HCT116 (cell line): ENCODE measurements around the gene DDX10. TPM values are rescaled to one million over a fixed set of nuclear protein-coding genes. Genes with fewer than 3 reads are reported as not detected.

Experiments used
- ATAC-seq: fragments of 200-7000 bp; cut with Tn5 transposase; 2 replicates; pipeline ENCODE4 v1.9.1; 2020; ENCODE audit warnings: mild to moderate bottlenecking, moderate library complexity
- BruUV-seq: library from RNA; stranded (reverse); fragments of 400-500 nt; replicated peaks from 2 replicates; lab custom pipeline; 2021; lab: Mats Ljungman, UMichigan
- CTCF ChIA-PET: fragments of 300-600 bp; sonication (Branson Sonifier 250); formaldehyde crosslinking; loops from one replicate; lab custom pipeline; 2021; ENCODE audit warnings: antibody characterized with exemption; lab: Charles Lee
- POLR2A ChIA-PET: fragments of 300-600, 350-600 bp; sonication (Branson Sonifier 250); formaldehyde crosslinking; loops from one replicate; lab custom pipeline; 2021; ENCODE audit warnings: antibody characterized with exemption; lab: Charles Lee
- RAD21 ChIA-PET, 2 experiments: fragments of 300-600 bp; sonication (Branson Sonifier 250); formaldehyde crosslinking; loops; one replicate each; lab custom pipeline; 2023; ENCODE audit warnings: low total read pairs in 2 of 2; ENCODE audit not compliant: uncharacterized antibody in 2 of 2, unreplicated experiment in 2 of 2, low non-redundant PET in 1 of 2; lab: Charles Lee
- DNase-seq: peaks from one replicate; pipeline ENCODE4 v3.0.0-alpha.2; 2010; ENCODE audit warnings: low read depth, low spot score
- H2AFZ ChIP-seq: fragments of 200-600 bp; shearing (Covaris generic), sonication (generic); 2 replicates; pipeline ENCODE4 v1.6.1; 2017; ENCODE audit warnings: low read depth, mixed run types, mixed read lengths, antibody characterized with exemption, low read length; ENCODE audit not compliant: poor library complexity, severe bottlenecking
- H3K27ac ChIP-seq: 2 replicates; pipeline ENCODE4 v1.5.1; 2012; ENCODE audit warnings: low read depth, low read length
- H3K27me3 ChIP-seq: fragments of 200-600 bp; sonication (generic); 2 replicates; pipeline ENCODE4 v1.6.1; 2016; ENCODE audit warnings: mixed run types, low read length, mixed read lengths; ENCODE audit not compliant: insufficient read depth
- H3K36me3 ChIP-seq, 2 experiments: fragments of 200-500 bp in 1 of 2; fragments of 200-600 bp in 1 of 2; sonication (Bioruptor generic) in 1 of 2; sonication (generic) in 1 of 2; 2 replicates each; pipeline versions ENCODE4 v1.5.1 to v1.6.1; 2014 to 2016; ENCODE audit warnings: low read length in 2 of 2, inconsistent platforms in 1 of 2, mixed read lengths in 1 of 2, mixed run types in 1 of 2; ENCODE audit not compliant: insufficient read depth in 2 of 2, control insufficient read depth in 1 of 2
- H3K4me1 ChIP-seq, 2 experiments: fragments of 200-600 bp in 1 of 2; sonication (generic) in 1 of 2; 2 replicates each; pipeline versions ENCODE4 v1.5.1 to v1.6.1; 2012 to 2017; ENCODE audit warnings: low read length in 2 of 2, inconsistent platforms in 1 of 2, mild to moderate bottlenecking in 1 of 2, mixed read lengths in 1 of 2, mixed run types in 1 of 2, moderate library complexity in 1 of 2; ENCODE audit not compliant: insufficient read depth in 2 of 2, control insufficient read depth in 1 of 2
- H3K4me2 ChIP-seq: fragments of 200-600 bp; sonication (generic); 2 replicates; pipeline ENCODE4 v1.6.1; 2017; ENCODE audit warnings: mixed run types, low read length, mixed read lengths
- H3K4me3 ChIP-seq, 2 experiments: fragments of 200-600 bp in 1 of 2; sonication (generic) in 1 of 2; replicated peaks in 1 of 2; 2 replicates each; pipeline ENCODE4 v1.5.1; 2011 to 2016; ENCODE audit warnings: low read length in 2 of 2, control low read depth in 1 of 2, low read depth in 1 of 2, mild to moderate bottlenecking in 1 of 2, mixed read lengths in 1 of 2, mixed run types in 1 of 2
- H3K79me2 ChIP-seq: fragments of 200-600 bp; sonication (generic); 2 replicates; pipeline ENCODE4 v1.6.1; 2017; ENCODE audit warnings: mild to moderate bottlenecking, mixed run types, low read length, moderate library complexity, mixed read lengths; ENCODE audit not compliant: insufficient read depth
- H3K9ac ChIP-seq: fragments of 200-600 bp; sonication (generic); 2 replicates; pipeline ENCODE4 v1.6.1; 2016; ENCODE audit warnings: low read length, mixed read lengths
- H3K9me2 ChIP-seq: fragments of 200-600 bp; sonication (generic), shearing (Covaris generic); 2 replicates; pipeline ENCODE4 v1.6.1; 2017; ENCODE audit warnings: mixed run types, mild to moderate bottlenecking, moderate library complexity; ENCODE audit not compliant: insufficient read depth
- H3K9me3 ChIP-seq, 2 experiments: fragments of 200-500 bp in 1 of 2; fragments of 200-600 bp in 1 of 2; sonication (Bioruptor generic) in 1 of 2; sonication (generic) in 1 of 2; 2 replicates each; pipeline ENCODE4 v1.6.1; 2014 to 2017; ENCODE audit warnings: low read length in 2 of 2, mixed read lengths in 2 of 2, inconsistent platforms in 1 of 2, low read depth in 1 of 2, mild to moderate bottlenecking in 1 of 2, mixed run types in 1 of 2, moderate library complexity in 1 of 2; ENCODE audit not compliant: control insufficient read depth in 1 of 2, insufficient read depth in 1 of 2
- H4K20me1 ChIP-seq: fragments of 200-600 bp; sonication (generic), shearing (Covaris generic); 2 replicates; pipeline ENCODE4 v1.6.1; 2017; ENCODE audit warnings: mixed run types, mild to moderate bottlenecking, moderate library complexity; ENCODE audit not compliant: insufficient read depth
- ATF3 ChIP-seq: IDR thresholded peaks from 2 replicates; pipeline ENCODE4 v1.6.1; 2012
- CBX3 ChIP-seq: IDR thresholded peaks from 2 replicates; pipeline ENCODE4 v1.6.1; 2012; ENCODE audit warnings: low read depth
- CEBPB ChIP-seq: IDR thresholded peaks from 2 replicates; pipeline ENCODE4 v1.6.1; 2012; ENCODE audit warnings: low read depth
- EGR1 ChIP-seq: IDR thresholded peaks from 2 replicates; pipeline ENCODE4 v1.6.1; 2012; ENCODE audit warnings: low read depth
- ELF1 ChIP-seq: IDR thresholded peaks from 2 replicates; pipeline ENCODE4 v1.6.1; 2012; ENCODE audit warnings: low read depth, borderline replicate concordance
- EZH2 ChIP-seq: fragments of 200-600 bp; sonication (generic); IDR thresholded peaks from 2 replicates; pipeline ENCODE4 v1.6.1; 2017; ENCODE audit warnings: antibody characterized with exemption, mixed run types
- EZH2phosphoT487 ChIP-seq: fragments of 200-600 bp; IDR thresholded peaks from 2 replicates; pipeline ENCODE4 v1.6.1; 2018; ENCODE audit warnings: antibody characterized with exemption, borderline replicate concordance
- FOSL1 ChIP-seq: IDR thresholded peaks from 2 replicates; pipeline ENCODE4 v1.6.1; 2012; ENCODE audit warnings: low read depth
- JUND ChIP-seq: IDR thresholded peaks from 2 replicates; pipeline ENCODE4 v1.6.1; 2012
- POLR2A ChIP-seq: IDR thresholded peaks from 2 replicates; pipeline ENCODE4 v1.7.0; 2011; ENCODE audit warnings: borderline replicate concordance; ENCODE audit not compliant: insufficient read depth, insufficient read length; ENCODE audit errors: extremely low read depth
- POLR2AphosphoS5 ChIP-seq: IDR thresholded peaks from 2 replicates; pipeline ENCODE4 v1.6.1; 2011; ENCODE audit warnings: mild to moderate bottlenecking, low read depth, low read length, moderate library complexity
- RAD21 ChIP-seq: IDR thresholded peaks from 2 replicates; pipeline ENCODE4 v1.6.1; 2012; ENCODE audit warnings: low read depth, mild to moderate bottlenecking
- SIN3A ChIP-seq: IDR thresholded peaks from 2 replicates; pipeline ENCODE4 v1.6.1; 2012; ENCODE audit warnings: low read depth
- SP1 ChIP-seq: IDR thresholded peaks from 2 replicates; pipeline ENCODE4 v1.6.1; 2012; ENCODE audit warnings: low read depth
- SRF ChIP-seq: IDR thresholded peaks from 2 replicates; pipeline ENCODE4 v1.6.1; 2012; ENCODE audit warnings: low read depth
- TCF7L2 ChIP-seq: IDR thresholded peaks from 2 replicates; pipeline ENCODE4 v1.7.0; 2011; ENCODE audit warnings: borderline replicate concordance, inconsistent platforms; ENCODE audit not compliant: insufficient read depth, insufficient read length; ENCODE audit errors: extremely low read depth
- YY1 ChIP-seq: IDR thresholded peaks from 2 replicates; pipeline ENCODE4 v1.6.1; 2011; ENCODE audit warnings: low read length, low read depth, moderate library complexity, mild to moderate bottlenecking; ENCODE audit not compliant: insufficient replicate concordance; ENCODE audit errors: extremely low read depth
- ZBTB33 ChIP-seq: IDR thresholded peaks from 2 replicates; pipeline ENCODE4 v1.6.1; 2011; ENCODE audit warnings: mild to moderate bottlenecking, low read length, moderate library complexity; ENCODE audit not compliant: insufficient replicate concordance; ENCODE audit errors: extremely low read depth
- ZFX ChIP-seq: fragments of 450-650 bp; IDR thresholded peaks from 2 replicates; pipeline ENCODE4 v1.6.1; 2017
- ZNF274 ChIP-seq: fragments of 200-500 bp; sonication (Bioruptor generic); IDR thresholded peaks from 2 replicates; pipeline ENCODE4 v1.6.1; 2014; ENCODE audit warnings: mild to moderate bottlenecking, low read depth, low read length, inconsistent platforms
- intact Hi-C: fragments of 100-400 bp; cut with micrococcal nuclease; formaldehyde crosslinking; loops from 2 replicates; pipeline ENCODE4 v1.10.0; 2022
- total RNA-seq: library from RNA; stranded (reverse); gene quantifications from one replicate; pipeline ENCODE4 v1.2.1, GENCODE V29; 2021; ENCODE audit not compliant: unreplicated experiment
- TF ChIP-seq, protein P1 (sequence below): IDR thresholded peaks from 2 replicates; pipeline ENCODE4 v1.6.1; 2012; ENCODE audit warnings: low read depth

The DDX10 gene
- total RNA-seq, 1 experiment from 2014 or later: 66.5 TPM

GRCh38 chr11:108895579-108896480 lies 231.0 kb downstream of the DDX10 start:
- Histone ChIP-seq H3K27ac (peak overlapping the region; percentile 97), H3K9me2 (no peaks in the 10 kb centered on the region), H3K4me2 (peak overlapping the region; percentile 77), H3K27me3 (no peaks in the 10 kb centered on the region), H3K4me1 (peaks cover 70 to 86% of the 10 kb centered on the region in 2 experiments), H3K9me3 (no peaks in the 10 kb centered on the region), H3K36me3 (no peaks in the 10 kb centered on the region), H3K79me2 (peaks cover 18% of the 10 kb centered on the region), H4K20me1 (no peaks in the 10 kb centered on the region), H2AFZ (no peak overlapping the region), H3K4me3 (peak overlapping the region; percentile 15 to 48), H3K9ac (peak overlapping the region; percentile 47)
- CTCF ChIA-PET: interaction anchor here (1.0 kb wide), 2 partner anchors 10 to 25 kb away, joined by 3 read pairs; no protein-coding TSS in a partner anchor
- POLR2A ChIA-PET: interaction anchor here (1.0 to 1.3 kb wide), 3 partner anchors 8 to 10 kb away, joined by 3 to 8 read pairs (median 3); no protein-coding TSS in a partner anchor
- ATAC-seq (peak; percentile 55), DNase-seq (no peak)
- RAD21 ChIA-PET: no interaction called here
- TF ChIP-seq RAD21: no peak
- TF ChIP-seq ZNF274: no peak
- TF ChIP-seq CEBPB: peak; percentile 60; the same call in 1 of the 2 replicates
- no peak for TF ChIP-seq YY1
- no peak for TF ChIP-seq ZFX
- no peak for TF ChIP-seq TCF7L2
- TF ChIP-seq, protein P1, sequence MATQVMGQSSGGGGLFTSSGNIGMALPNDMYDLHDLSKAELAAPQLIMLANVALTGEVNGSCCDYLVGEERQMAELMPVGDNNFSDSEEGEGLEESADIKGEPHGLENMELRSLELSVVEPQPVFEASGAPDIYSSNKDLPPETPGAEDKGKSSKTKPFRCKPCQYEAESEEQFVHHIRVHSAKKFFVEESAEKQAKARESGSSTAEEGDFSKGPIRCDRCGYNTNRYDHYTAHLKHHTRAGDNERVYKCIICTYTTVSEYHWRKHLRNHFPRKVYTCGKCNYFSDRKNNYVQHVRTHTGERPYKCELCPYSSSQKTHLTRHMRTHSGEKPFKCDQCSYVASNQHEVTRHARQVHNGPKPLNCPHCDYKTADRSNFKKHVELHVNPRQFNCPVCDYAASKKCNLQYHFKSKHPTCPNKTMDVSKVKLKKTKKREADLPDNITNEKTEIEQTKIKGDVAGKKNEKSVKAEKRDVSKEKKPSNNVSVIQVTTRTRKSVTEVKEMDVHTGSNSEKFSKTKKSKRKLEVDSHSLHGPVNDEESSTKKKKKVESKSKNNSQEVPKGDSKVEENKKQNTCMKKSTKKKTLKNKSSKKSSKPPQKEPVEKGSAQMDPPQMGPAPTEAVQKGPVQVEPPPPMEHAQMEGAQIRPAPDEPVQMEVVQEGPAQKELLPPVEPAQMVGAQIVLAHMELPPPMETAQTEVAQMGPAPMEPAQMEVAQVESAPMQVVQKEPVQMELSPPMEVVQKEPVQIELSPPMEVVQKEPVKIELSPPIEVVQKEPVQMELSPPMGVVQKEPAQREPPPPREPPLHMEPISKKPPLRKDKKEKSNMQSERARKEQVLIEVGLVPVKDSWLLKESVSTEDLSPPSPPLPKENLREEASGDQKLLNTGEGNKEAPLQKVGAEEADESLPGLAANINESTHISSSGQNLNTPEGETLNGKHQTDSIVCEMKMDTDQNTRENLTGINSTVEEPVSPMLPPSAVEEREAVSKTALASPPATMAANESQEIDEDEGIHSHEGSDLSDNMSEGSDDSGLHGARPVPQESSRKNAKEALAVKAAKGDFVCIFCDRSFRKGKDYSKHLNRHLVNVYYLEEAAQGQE: no peak
- TF ChIP-seq EZH2: no peak
- TF ChIP-seq SIN3A: no peak; the same call in 1 of the 2 replicates
- peak; percentile 69; the same call in 1 of the 2 replicates for TF ChIP-seq CBX3
- no peak for TF ChIP-seq POLR2AphosphoS5
- TF ChIP-seq JUND: peak; percentile 83
- TF ChIP-seq ZBTB33: no peak
- TF ChIP-seq EGR1: no peak
- no peak for TF ChIP-seq EZH2phosphoT487
- no peak for TF ChIP-seq POLR2A
- TF ChIP-seq FOSL1: peak; percentile 79
- no peak; the same call in 1 of the 2 replicates for TF ChIP-seq ATF3
- TF ChIP-seq SP1: peak; percentile 83
- no peak for TF ChIP-seq ELF1
- no peak; the same call in 1 of the 2 replicates for TF ChIP-seq SRF
- BruUV-seq: TSS peak; percentile 92
- intact Hi-C loops: no loop called here
